Sigmoid colon (tissue), 4 donors: ENCODE data around the gene ETS1.

ENCODE experiments used
- EP300 ChIP-seq, 4 donors: sonication (generic); formaldehyde crosslinking; IDR thresholded peaks; one replicate each; pipeline ENCODE4 v1.6.1; 2017; ENCODE audit warnings: antibody characterized with exemption in 4 of 4
- TF ChIP-seq, protein P1 (sequence below), 4 experiments: fragments of 450-650 bp in 3 of 4; fragments of 200-600 bp in 1 of 4; IDR thresholded peaks; one replicate each; pipeline ENCODE4 v1.5.1; 2016 to 2019; ENCODE audit warnings: antibody characterized with exemption in 4 of 4, mild to moderate bottlenecking in 3 of 4, moderate library complexity in 2 of 4

DNA sequence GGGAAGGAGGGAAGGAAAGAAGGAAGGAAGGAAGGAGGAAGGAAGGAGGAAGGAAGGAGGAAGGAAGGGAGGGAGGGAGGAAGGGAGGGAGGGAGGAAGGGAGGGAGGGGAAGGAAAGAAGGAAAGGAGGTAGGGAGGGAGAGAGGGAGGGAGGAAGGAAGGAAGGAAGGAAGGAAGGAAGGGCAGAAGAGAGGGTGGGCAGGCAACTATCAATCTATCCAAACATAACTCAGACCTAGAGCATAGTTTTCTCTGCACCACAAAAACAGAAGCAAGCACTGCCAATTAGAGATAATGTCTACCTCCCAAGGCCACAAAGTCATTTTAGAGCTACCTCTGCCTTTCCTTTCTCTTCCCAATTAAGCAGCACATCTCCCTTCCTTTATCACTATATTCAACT is 109.1 kb downstream of the ETS1 start:
- TF ChIP-seq, protein P1, sequence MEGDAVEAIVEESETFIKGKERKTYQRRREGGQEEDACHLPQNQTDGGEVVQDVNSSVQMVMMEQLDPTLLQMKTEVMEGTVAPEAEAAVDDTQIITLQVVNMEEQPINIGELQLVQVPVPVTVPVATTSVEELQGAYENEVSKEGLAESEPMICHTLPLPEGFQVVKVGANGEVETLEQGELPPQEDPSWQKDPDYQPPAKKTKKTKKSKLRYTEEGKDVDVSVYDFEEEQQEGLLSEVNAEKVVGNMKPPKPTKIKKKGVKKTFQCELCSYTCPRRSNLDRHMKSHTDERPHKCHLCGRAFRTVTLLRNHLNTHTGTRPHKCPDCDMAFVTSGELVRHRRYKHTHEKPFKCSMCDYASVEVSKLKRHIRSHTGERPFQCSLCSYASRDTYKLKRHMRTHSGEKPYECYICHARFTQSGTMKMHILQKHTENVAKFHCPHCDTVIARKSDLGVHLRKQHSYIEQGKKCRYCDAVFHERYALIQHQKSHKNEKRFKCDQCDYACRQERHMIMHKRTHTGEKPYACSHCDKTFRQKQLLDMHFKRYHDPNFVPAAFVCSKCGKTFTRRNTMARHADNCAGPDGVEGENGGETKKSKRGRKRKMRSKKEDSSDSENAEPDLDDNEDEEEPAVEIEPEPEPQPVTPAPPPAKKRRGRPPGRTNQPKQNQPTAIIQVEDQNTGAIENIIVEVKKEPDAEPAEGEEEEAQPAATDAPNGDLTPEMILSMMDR (IDR thresholded peaks at IDR 0.05), result no peak
- no peak for TF ChIP-seq EP300 (IDR thresholded peaks at IDR 0.05)
